ENCODE data around the gene SAP30L. TPM values are rescaled to one million over a fixed set of nuclear protein-coding genes. Genes with fewer than 3 reads are reported as not detected.

The SAP30L gene, protein sequence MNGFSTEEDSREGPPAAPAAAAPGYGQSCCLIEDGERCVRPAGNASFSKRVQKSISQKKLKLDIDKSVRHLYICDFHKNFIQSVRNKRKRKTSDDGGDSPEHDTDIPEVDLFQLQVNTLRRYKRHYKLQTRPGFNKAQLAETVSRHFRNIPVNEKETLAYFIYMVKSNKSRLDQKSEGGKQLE
- 10 to 100 TPM; 54.5 to 55.1 (median 54.5) TPM for polyA plus RNA-seq (ENCODE audit: insufficient read length in 3 of 3)

- DNase-seq (ENCODE audit: low read depth in 3 of 3, low spot score in 2 of 3): peak; percentile 76 to 87 (median 85)
These were observed at the start of gene SAP30L for GRCh38 chr5:154445422-154446194. Gene SAP30L, plus strand, starts transcription at chr5:154445997. Its CDS starts 608 bp downstream, at chr5:154446605.

GRCh38 chr5:154396128-154396527 is 49.7 kb upstream of the SAP30L start:
- no peak for DNase-seq (ENCODE audit: low read depth in 3 of 3, low spot score in 2 of 3)

GRCh38 chr5:154397652-154398406 is 48.0 kb upstream of the SAP30L start:
- DNase-seq (ENCODE audit: low read depth in 3 of 3, low spot score in 2 of 3): no peak

GRCh38 chr5:154400678-154401077 is 45.1 kb upstream of the SAP30L start:
- DNase-seq (ENCODE audit: low read depth in 3 of 3, low spot score in 2 of 3): no peak

DNA sequence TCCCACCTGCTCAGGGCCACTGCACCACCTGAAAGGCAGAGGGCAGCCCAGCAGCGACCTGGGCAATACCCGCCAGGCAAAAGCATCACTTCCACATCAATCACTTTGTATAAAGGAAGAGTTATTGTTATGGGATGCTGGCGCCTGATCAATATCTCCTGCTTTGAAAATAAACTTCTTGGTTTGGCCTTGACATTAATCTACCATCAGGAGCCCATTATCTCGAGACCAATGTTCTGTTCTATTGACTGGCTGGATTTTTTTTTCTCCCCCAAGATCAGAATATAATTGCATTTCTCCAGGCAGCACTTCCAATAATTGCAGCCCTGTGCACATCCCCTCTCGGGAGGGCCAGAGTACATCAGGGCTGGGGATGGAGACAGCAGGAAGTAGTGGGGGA is 44.4 kb upstream of the SAP30L start:
- DNase-seq (ENCODE audit: low read depth in 3 of 3, low spot score in 2 of 3): no peak

- DNase-seq (ENCODE audit: low read depth in 3 of 3, low spot score in 2 of 3): no peak
These were observed 43.9 kb upstream of the SAP30L start for GRCh38 chr5:154401931-154402330.

- DNase-seq (ENCODE audit: low read depth in 3 of 3, low spot score in 2 of 3): no peak
These were observed 43.2 kb upstream of the SAP30L start for GRCh38 chr5:154402611-154403010.

- no peak for DNase-seq (ENCODE audit: low read depth in 3 of 3, low spot score in 2 of 3)
These were observed 42.6 kb upstream of the SAP30L start for GRCh38 chr5:154403234-154403633.

GRCh38 chr5:154403776-154404387 is 41.9 kb upstream of the SAP30L start:
- no peak for DNase-seq (ENCODE audit: low read depth in 3 of 3, low spot score in 2 of 3)

DNA sequence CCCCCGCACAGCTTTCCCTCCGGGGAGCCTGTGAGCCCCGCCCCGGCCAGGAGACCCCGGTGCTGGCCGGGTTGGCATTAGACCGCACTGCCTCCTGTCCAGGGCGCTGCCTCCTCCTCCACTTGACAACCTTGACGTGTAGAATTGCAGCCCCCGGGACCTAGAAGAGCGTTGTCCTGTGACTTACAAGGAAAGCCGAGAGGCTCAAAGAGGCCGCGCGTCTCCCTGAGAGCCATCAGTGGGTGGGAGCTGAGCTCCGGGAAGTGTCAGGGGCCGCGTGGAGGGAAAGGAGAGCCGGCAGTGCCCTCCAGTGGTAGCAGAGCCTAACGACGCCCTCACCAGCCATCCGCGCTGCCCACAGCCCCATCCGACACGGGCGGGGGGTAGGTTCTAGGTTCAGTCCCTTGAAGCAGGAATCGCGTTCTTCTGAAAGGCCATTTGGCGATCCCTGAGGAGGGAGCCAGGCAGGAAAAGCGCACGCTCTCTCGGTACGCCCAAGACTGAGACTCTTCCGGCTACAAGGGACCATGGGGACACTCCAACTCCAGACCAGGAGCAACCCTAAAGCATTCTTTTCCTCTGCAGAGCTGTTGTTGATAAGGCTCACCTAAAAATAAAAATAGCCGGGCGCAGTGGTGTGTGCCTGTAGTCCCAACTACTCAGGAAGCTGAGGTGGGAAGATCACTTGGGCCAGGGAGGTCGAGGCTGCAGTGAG is 40.6 kb upstream of the SAP30L start:
- DNase-seq (ENCODE audit: low read depth in 3 of 3, low spot score in 2 of 3): peak; percentile 52 to 62 (median 58)

DNA sequence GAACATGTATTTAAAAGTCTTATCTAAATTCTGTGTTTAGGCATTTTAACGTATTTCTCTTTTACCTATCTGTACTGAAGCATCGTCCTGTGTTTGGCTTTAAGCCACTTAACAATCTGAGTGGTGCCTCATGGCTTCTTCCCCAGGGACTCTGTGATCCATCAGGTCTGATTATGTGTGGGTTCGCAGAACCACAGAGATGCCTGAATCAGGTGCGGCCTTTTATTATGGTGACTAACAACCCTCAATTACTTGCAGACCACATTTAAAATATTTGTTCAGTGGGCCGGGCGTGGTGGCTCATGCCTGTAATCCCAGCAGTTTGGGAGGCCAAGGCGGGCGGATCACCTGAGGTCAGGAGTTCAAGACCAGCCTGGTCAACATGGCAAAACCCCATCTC is 39.6 kb upstream of the SAP30L start:
- DNase-seq (ENCODE audit: low read depth in 3 of 3, low spot score in 2 of 3): no peak

- no peak for DNase-seq (ENCODE audit: low read depth in 3 of 3, low spot score in 2 of 3)
These were observed 39.0 kb upstream of the SAP30L start for GRCh38 chr5:154406826-154407225.

DNA sequence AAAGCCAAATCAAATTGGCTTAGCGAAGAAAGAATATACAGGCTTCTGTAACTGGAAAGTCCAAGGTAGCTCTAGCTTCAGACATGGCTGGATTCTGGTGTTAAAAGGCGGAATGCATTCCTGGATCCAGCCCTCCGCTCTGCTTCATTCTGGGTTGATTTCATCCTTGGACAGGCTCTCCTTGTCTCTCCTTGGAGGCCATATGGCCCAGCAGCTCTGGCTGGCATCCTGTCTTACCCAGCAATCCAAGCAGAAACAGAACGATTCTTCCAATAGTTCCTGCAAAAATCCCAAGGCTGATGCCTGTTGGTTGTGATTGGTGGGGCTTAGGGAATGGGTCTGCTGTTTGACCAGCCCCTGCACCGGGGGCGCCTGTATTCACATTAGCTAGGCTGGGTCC is 37.0 kb upstream of the SAP30L start:
- no peak for DNase-seq (ENCODE audit: low read depth in 3 of 3, low spot score in 2 of 3)

GRCh38 chr5:154409230-154409840 is 36.5 kb upstream of the SAP30L start:
- DNase-seq (ENCODE audit: low read depth in 3 of 3, low spot score in 2 of 3): no peak

DNA sequence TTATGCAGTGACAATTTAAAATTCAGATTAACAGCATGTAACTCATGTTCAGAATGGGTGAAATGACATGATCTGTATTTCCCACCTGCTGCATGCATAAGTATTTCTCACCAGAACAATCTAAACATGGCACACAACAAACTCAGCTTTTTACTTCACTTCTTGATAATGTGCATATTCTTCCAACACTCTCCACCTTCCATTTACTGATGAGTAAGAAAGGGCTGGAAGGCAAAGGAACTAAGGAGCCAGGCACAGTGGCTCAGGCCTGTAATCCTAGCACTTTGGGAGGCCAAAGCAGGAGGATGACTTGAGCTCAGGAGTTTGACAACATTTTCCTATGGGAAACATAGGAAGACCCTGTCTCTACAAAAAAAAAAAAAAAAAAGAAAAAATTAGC is 35.8 kb upstream of the SAP30L start:
- no peak for DNase-seq (ENCODE audit: low read depth in 3 of 3, low spot score in 2 of 3)

- DNase-seq (ENCODE audit: low read depth in 3 of 3, low spot score in 2 of 3): no peak
These were observed 35.0 kb upstream of the SAP30L start for GRCh38 chr5:154410786-154411185.

DNA sequence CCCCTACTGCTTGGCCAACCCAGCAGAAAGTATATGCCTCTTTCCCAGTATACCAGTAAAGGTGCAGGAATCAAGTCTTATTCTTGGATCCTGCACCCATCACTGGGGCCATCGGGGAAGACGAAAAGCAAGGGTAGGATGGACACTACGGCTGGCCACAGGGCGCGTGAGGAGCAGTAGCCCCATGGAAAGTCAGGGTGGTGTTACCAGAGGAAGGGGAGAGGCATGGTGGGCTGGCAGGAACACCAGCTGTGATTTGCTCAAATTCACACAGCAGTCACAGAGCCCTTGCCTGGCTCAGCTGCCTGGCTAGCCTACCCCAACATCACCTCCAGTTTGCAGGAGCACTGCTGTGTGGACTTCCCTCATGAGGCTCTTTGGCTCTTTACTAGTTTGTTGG is 34.5 kb upstream of the SAP30L start:
- no peak for DNase-seq (ENCODE audit: low read depth in 3 of 3, low spot score in 2 of 3)

DNA sequence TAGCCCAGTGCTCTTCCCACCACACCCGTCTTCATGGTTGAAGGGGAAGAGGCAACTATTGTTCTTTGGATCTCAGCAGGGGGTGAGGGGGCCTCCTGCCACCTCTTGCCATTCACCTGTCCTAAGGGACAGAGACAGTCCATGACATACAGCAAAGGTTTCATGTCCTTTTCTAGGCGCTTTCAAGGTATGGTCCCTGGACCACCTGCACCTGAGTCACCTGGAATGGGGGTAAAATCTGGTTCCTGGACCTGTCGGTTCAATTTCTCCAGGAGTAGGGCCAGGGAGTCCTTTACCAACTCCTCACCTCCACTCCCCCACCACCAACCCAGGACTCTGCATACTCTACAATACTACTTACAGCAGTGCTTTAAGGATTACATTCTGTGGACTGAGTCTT is 33.5 kb upstream of the SAP30L start:
- DNase-seq (ENCODE audit: low read depth in 3 of 3, low spot score in 2 of 3): no peak

DNA sequence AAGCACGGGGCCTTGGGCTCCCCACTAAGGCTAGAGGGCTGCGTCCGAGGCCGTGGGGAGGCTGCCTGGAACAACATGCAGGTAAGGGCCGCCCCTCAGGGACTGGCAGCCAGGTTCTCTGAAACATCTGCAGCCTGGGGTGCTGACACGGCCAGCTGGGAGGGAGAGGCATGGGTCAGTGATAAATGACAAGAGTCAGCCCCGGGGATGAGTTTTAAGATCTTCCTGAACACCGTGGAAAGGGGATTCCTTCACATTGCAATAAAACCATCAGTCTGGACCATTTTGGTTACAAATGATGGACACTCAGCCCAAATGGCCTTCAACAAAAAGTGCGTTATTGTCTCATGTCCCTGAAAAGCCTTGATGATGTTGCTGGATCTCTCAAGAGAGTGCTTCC is 32.9 kb upstream of the SAP30L start:
- no peak for DNase-seq (ENCODE audit: low read depth in 3 of 3, low spot score in 2 of 3)

DNA sequence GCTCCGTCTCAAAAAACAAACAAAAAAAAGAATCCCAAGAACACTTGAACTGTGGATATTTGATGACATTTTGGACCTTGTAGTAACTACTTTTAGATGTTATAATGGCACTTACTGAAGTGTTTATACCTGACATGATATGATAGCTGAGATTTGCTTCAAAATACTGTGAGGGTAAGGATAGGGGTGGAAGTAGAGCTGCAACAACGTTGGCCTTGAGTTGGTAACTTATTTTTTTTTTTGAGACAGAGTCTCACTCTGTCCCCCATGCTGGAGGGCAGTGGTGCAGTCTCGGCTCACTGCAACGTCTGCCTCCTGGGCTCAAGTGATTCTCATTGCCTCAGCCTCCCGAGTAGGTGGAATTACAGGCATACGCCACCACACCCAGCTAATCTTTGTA is 30.7 kb upstream of the SAP30L start:
- DNase-seq (ENCODE audit: low read depth in 3 of 3, low spot score in 2 of 3): no peak

Data from right renal cortex interstitium (tissue), 3 donors.